HEK293 (cell line): Measurements from ENCODE around the gene SPIRE2.

Source experiments
- GLIS2 ChIP-seq: fragments of 450-650 bp; formaldehyde crosslinking; IDR thresholded peaks from 2 replicates; pipeline ENCODE4 v1.5.1; 2016; ENCODE audit warnings: missing biosample characterization, missing genetic modification characterization
- KLF8 ChIP-seq: fragments of 450-650 bp; formaldehyde crosslinking; IDR thresholded peaks from 2 replicates; pipeline ENCODE4 v1.5.1; 2016; ENCODE audit warnings: missing biosample characterization, missing genetic modification characterization
- MYNN ChIP-seq: fragments of 450-650 bp; formaldehyde crosslinking; IDR thresholded peaks from 2 replicates; pipeline ENCODE4 v1.5.1; 2016; ENCODE audit warnings: missing biosample characterization, missing genetic modification characterization, borderline replicate concordance
- MZF1 ChIP-seq: fragments of 450-650 bp; formaldehyde crosslinking; IDR thresholded peaks from 2 replicates; pipeline ENCODE4 v1.5.1; 2017; ENCODE audit warnings: missing biosample characterization, missing genetic modification characterization, borderline replicate concordance
- SP2 ChIP-seq: fragments of 450-650 bp; formaldehyde crosslinking; IDR thresholded peaks from 2 replicates; pipeline ENCODE4 v1.5.1; 2016; ENCODE audit warnings: missing biosample characterization, missing genetic modification characterization
- ZBTB8A ChIP-seq: fragments of 450-650 bp; formaldehyde crosslinking; IDR thresholded peaks from 2 replicates; pipeline ENCODE4 v1.5.1; 2016; ENCODE audit warnings: missing biosample characterization, missing genetic modification characterization
- ZNF112 ChIP-seq: fragments of 450-650 bp; formaldehyde crosslinking; IDR thresholded peaks from 2 replicates; pipeline ENCODE4 v1.5.0; 2017; ENCODE audit warnings: missing biosample characterization, missing genetic modification characterization
- ZNF121 ChIP-seq: fragments of 450-650 bp; formaldehyde crosslinking; IDR thresholded peaks from 2 replicates; pipeline ENCODE4 v1.5.1; 2016; ENCODE audit warnings: missing biosample characterization, missing genetic modification characterization
- ZNF133 ChIP-seq: fragments of 450-650 bp; formaldehyde crosslinking; IDR thresholded peaks from 2 replicates; pipeline ENCODE4 v1.5.1; 2016; ENCODE audit warnings: missing biosample characterization, missing genetic modification characterization
- ZNF155 ChIP-seq: fragments of 450-650 bp; formaldehyde crosslinking; IDR thresholded peaks from 2 replicates; pipeline ENCODE4 v1.5.1; 2016; ENCODE audit warnings: missing biosample characterization, missing genetic modification characterization
- ZNF174 ChIP-seq: fragments of 450-650 bp; formaldehyde crosslinking; IDR thresholded peaks from 2 replicates; pipeline ENCODE4 v1.5.0; 2017; ENCODE audit warnings: missing biosample characterization, mild to moderate bottlenecking, missing genetic modification characterization
- ZNF239 ChIP-seq: fragments of 450-650 bp; formaldehyde crosslinking; IDR thresholded peaks from 2 replicates; pipeline ENCODE4 v1.5.1; 2016; ENCODE audit warnings: missing biosample characterization, missing genetic modification characterization
- ZNF24 ChIP-seq: fragments of 450-650 bp; formaldehyde crosslinking; IDR thresholded peaks from 2 replicates; pipeline ENCODE4 v1.5.1; 2016; ENCODE audit warnings: missing biosample characterization, missing genetic modification characterization
- ZNF350 ChIP-seq: fragments of 450-650 bp; formaldehyde crosslinking; IDR thresholded peaks from 2 replicates; pipeline ENCODE4 v1.5.0; 2017; ENCODE audit warnings: missing biosample characterization, mild to moderate bottlenecking, missing genetic modification characterization
- ZNF37A ChIP-seq: fragments of 450-650 bp; IDR thresholded peaks from 2 replicates; pipeline ENCODE4 v1.5.1; 2018; ENCODE audit warnings: missing biosample characterization, missing genetic modification characterization
- ZNF394 ChIP-seq: fragments of 450-650 bp; formaldehyde crosslinking; IDR thresholded peaks from 2 replicates; pipeline ENCODE4 v1.5.1; 2016; ENCODE audit warnings: missing biosample characterization, missing genetic modification characterization, mild to moderate bottlenecking, moderate library complexity, borderline replicate concordance
- ZNF404 ChIP-seq: fragments of 450-650 bp; formaldehyde crosslinking; IDR thresholded peaks from 2 replicates; pipeline ENCODE4 v1.5.1; 2017; ENCODE audit warnings: missing biosample characterization, missing genetic modification characterization
- ZNF433 ChIP-seq: fragments of 450-650 bp; formaldehyde crosslinking; IDR thresholded peaks from 2 replicates; pipeline ENCODE4 v1.5.1; 2016; ENCODE audit warnings: missing biosample characterization, missing genetic modification characterization, low read depth
- ZNF530 ChIP-seq: fragments of 450-650 bp; formaldehyde crosslinking; IDR thresholded peaks from 2 replicates; pipeline ENCODE4 v1.5.1; 2016; ENCODE audit warnings: low read depth, missing biosample characterization, missing genetic modification characterization
- ZNF629 ChIP-seq: fragments of 450-650 bp; formaldehyde crosslinking; IDR thresholded peaks from 2 replicates; pipeline ENCODE4 v1.5.1; 2017; ENCODE audit warnings: missing biosample characterization, missing genetic modification characterization
- ZNF658 ChIP-seq: fragments of 450-650 bp; formaldehyde crosslinking; IDR thresholded peaks from 2 replicates; pipeline ENCODE4; 2016; ENCODE audit warnings: missing biosample characterization, missing genetic modification characterization
- ZNF677 ChIP-seq: fragments of 450-650 bp; IDR thresholded peaks from 2 replicates; pipeline ENCODE4 v1.5.0; 2018; ENCODE audit warnings: missing biosample characterization, mild to moderate bottlenecking, missing genetic modification characterization, moderate library complexity
- ZNF768 ChIP-seq: fragments of 450-650 bp; formaldehyde crosslinking; IDR thresholded peaks from 2 replicates; pipeline ENCODE4 v1.5.1; 2018; ENCODE audit warnings: missing biosample characterization, mild to moderate bottlenecking, missing genetic modification characterization
- ZSCAN16 ChIP-seq: fragments of 450-650 bp; formaldehyde crosslinking; IDR thresholded peaks from 2 replicates; pipeline ENCODE4 v1.5.1; 2016; ENCODE audit warnings: missing biosample characterization, missing genetic modification characterization
- TF ChIP-seq, protein P1 (sequence below): sonication (generic); formaldehyde crosslinking; IDR thresholded peaks from 2 replicates; pipeline ENCODE4 v1.8.1; 2022; ENCODE audit warnings: mild to moderate bottlenecking, moderate library complexity, missing genetic modification reagents
- TF ChIP-seq, protein P2 (sequence below): fragments of 450-650 bp; formaldehyde crosslinking; IDR thresholded peaks from 2 replicates; pipeline ENCODE4 v1.5.1; 2016; ENCODE audit warnings: missing biosample characterization, missing genetic modification characterization
- TF ChIP-seq, protein P3 (sequence below): fragments of 450-650 bp; formaldehyde crosslinking; IDR thresholded peaks from 2 replicates; pipeline ENCODE4 v1.5.1; 2017; ENCODE audit warnings: missing biosample characterization, missing genetic modification characterization
- TF ChIP-seq, protein P4 (sequence below): fragments of 450-650 bp; formaldehyde crosslinking; IDR thresholded peaks from 2 replicates; pipeline ENCODE4 v1.5.1; 2016; ENCODE audit warnings: missing biosample characterization, missing genetic modification characterization
- TF ChIP-seq, protein P5 (sequence below): fragments of 450-650 bp; formaldehyde crosslinking; IDR thresholded peaks from 2 replicates; pipeline ENCODE4 v1.5.0; 2017; ENCODE audit warnings: missing biosample characterization, missing genetic modification characterization, borderline replicate concordance
- TF ChIP-seq, protein P6 (sequence below): fragments of 450-650 bp; formaldehyde crosslinking; IDR thresholded peaks from 2 replicates; pipeline ENCODE4 v1.5.1; 2016; ENCODE audit warnings: missing biosample characterization, missing genetic modification characterization

SPIRE2 gene

DNA sequence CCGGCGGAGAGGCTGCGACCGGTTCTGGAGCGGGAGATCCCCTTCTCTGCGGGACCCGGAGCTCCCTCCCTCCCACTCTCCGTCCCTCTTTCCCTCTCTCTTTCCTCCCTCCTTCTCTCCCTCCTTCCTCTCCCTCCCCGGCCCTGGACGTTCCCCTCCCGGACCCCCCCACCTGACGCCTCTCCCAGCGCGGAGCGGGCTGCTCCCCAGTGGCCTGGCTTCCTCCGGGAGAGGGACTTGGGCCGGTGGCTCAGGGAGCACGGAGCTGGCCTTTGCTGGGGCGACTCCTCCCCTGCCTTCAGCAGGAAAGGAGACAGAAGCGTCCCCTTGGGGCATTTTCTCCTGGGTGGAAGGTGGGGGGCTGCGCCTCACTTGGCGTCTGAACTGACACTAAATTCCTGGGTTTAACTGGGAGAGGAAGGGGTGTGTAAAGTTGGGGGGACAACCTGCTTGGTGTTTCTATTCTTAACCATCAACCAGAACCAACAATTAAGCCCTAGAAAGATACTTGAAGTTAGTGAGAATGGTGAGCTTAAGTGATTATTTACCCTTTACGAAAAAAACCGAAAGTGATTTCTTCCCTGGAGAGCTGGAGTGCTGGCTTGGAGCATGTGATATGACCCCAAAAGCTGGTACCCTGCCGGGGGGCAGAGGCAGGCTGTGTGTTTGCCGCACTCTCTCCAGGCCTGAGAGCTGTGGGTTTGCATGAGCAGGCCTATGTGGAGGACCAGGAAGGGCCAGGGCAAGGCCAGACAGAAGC, 775 bp downstream of the SPIRE2 start (continued):
- TF ChIP-seq, protein P1, sequence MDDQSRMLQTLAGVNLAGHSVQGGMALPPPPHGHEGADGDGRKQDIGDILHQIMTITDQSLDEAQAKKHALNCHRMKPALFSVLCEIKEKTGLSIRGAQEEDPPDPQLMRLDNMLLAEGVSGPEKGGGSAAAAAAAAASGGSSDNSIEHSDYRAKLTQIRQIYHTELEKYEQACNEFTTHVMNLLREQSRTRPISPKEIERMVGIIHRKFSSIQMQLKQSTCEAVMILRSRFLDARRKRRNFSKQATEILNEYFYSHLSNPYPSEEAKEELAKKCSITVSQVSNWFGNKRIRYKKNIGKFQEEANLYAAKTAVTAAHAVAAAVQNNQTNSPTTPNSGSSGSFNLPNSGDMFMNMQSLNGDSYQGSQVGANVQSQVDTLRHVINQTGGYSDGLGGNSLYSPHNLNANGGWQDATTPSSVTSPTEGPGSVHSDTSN, result no peak
- TF ChIP-seq MZF1 (tag by site-specific recombination) (peak; percentile 55; the same call in 1 of the 2 replicates), ZNF394 (tag by site-specific recombination) (no peak), ZNF112 (tag by site-specific recombination) (no peak), ZNF658 (tag by site-specific recombination) (no peak), KLF8 (tag by site-specific recombination) (no peak), ZNF121 (tag by site-specific recombination) (no peak), ZNF350 (tag by site-specific recombination) (no peak), ZNF239 (tag by site-specific recombination) (no peak), ZNF530 (tag by site-specific recombination) (no peak), ZNF24 (no peak), ZNF433 (tag by site-specific recombination) (no peak), MYNN (tag by site-specific recombination) (no peak), ZNF37A (tag by site-specific recombination) (no peak), ZNF133 (no peak), ZNF677 (no peak), ZNF155 (tag by site-specific recombination) (no peak), ZNF404 (tag by site-specific recombination) (no peak), ZNF174 (tag by site-specific recombination) (no peak), ZSCAN16 (tag by site-specific recombination) (no peak), GLIS2 (peak; percentile 91), ZNF629 (no peak), ZBTB8A (no peak; the same call in 1 of the 2 replicates), ZNF768 (tag by site-specific recombination) (no peak), SP2 (tag by site-specific recombination) (peak; percentile 73)
- TF ChIP-seq, protein P2, sequence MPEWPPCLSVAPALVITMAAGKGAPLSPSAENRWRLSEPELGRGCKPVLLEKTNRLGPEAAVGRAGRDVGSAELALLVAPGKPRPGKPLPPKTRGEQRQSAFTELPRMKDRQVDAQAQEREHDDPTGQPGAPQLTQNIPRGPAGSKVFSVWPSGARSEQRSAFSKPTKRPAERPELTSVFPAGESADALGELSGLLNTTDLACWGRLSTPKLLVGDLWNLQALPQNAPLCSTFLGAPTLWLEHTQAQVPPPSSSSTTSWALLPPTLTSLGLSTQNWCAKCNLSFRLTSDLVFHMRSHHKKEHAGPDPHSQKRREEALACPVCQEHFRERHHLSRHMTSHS (tag by site-specific recombination), result no peak
- TF ChIP-seq, protein P3, sequence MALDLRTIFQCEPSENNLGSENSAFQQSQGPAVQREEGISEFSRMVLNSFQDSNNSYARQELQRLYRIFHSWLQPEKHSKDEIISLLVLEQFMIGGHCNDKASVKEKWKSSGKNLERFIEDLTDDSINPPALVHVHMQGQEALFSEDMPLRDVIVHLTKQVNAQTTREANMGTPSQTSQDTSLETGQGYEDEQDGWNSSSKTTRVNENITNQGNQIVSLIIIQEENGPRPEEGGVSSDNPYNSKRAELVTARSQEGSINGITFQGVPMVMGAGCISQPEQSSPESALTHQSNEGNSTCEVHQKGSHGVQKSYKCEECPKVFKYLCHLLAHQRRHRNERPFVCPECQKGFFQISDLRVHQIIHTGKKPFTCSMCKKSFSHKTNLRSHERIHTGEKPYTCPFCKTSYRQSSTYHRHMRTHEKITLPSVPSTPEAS (tag by site-specific recombination), result no peak
- TF ChIP-seq, protein P4, sequence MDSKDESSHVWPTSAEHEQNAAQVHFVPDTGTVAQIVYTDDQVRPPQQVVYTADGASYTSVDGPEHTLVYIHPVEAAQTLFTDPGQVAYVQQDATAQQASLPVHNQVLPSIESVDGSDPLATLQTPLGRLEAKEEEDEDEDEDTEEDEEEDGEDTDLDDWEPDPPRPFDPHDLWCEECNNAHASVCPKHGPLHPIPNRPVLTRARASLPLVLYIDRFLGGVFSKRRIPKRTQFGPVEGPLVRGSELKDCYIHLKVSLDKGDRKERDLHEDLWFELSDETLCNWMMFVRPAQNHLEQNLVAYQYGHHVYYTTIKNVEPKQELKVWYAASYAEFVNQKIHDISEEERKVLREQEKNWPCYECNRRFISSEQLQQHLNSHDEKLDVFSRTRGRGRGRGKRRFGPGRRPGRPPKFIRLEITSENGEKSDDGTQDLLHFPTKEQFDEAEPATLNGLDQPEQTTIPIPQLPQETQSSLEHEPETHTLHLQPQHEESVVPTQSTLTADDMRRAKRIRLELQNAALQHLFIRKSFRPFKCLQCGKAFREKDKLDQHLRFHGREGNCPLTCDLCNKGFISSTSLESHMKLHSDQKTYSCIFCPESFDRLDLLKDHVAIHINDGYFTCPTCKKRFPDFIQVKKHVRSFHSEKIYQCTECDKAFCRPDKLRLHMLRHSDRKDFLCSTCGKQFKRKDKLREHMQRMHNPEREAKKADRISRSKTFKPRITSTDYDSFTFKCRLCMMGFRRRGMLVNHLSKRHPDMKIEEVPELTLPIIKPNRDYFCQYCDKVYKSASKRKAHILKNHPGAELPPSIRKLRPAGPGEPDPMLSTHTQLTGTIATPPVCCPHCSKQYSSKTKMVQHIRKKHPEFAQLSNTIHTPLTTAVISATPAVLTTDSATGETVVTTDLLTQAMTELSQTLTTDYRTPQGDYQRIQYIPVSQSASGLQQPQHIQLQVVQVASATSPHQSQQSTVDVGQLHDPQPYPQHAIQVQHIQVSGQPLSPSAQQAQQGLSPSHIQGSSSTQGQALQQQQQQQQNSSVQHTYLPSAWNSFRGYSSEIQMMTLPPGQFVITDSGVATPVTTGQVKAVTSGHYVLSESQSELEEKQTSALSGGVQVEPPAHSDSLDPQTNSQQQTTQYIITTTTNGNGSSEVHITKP (tag by site-specific recombination), result 0 out of 2 replicates have a peak, but pooled peaks have one; percentile 37
- TF ChIP-seq, protein P5, sequence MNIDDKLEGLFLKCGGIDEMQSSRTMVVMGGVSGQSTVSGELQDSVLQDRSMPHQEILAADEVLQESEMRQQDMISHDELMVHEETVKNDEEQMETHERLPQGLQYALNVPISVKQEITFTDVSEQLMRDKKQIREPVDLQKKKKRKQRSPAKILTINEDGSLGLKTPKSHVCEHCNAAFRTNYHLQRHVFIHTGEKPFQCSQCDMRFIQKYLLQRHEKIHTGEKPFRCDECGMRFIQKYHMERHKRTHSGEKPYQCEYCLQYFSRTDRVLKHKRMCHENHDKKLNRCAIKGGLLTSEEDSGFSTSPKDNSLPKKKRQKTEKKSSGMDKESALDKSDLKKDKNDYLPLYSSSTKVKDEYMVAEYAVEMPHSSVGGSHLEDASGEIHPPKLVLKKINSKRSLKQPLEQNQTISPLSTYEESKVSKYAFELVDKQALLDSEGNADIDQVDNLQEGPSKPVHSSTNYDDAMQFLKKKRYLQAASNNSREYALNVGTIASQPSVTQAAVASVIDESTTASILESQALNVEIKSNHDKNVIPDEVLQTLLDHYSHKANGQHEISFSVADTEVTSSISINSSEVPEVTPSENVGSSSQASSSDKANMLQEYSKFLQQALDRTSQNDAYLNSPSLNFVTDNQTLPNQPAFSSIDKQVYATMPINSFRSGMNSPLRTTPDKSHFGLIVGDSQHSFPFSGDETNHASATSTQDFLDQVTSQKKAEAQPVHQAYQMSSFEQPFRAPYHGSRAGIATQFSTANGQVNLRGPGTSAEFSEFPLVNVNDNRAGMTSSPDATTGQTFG (tag by site-specific recombination), result no peak
- TF ChIP-seq, protein P6, sequence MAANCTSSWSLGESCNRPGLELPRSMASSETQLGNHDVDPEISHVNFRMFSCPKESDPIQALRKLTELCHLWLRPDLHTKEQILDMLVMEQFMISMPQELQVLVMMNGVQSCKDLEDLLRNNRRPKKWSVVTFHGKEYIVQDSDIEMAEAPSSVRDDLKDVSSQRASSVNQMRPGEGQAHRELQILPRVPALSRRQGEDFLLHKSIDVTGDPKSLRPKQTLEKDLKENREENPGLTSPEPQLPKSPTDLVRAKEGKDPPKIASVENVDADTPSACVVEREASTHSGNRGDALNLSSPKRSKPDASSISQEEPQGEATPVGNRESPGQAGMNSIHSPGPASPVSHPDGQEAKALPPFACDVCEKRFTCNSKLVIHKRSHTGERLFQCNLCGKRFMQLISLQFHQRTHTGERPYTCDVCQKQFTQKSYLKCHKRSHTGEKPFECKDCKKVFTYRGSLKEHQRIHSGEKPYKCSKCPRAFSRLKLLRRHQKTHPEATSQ (tag by site-specific recombination), result no peak
